Omental fat pad (tissue), 4 donors: ENCODE data around the gene SLC17A1. TPM values are rescaled to one million over a fixed set of nuclear protein-coding genes. Genes with fewer than 3 reads are reported as not detected.

Experiments
- ATAC-seq: fragments of 150-250 bp; one replicate; pipeline ENCODE4 v1.9.1; 2016; ENCODE audit warnings: mild to moderate bottlenecking, moderate library complexity; ENCODE audit not compliant: low FRiP score
- DNase-seq: peaks from one replicate; pipeline ENCODE4 v3.0.0-alpha.2; 2019; ENCODE audit warnings: low spot score
- total RNA-seq, 4 donors: library from RNA; depleted of rRNA; stranded (reverse); fragments of >200 nt; gene quantifications; one replicate each; pipeline ENCODE4 v1.1.0, GENCODE V29; 2016
- TF ChIP-seq, protein P1 (sequence below), 3 donors: fragments of 450-650 bp; IDR thresholded peaks; one replicate each; pipeline ENCODE4 v1.5.1; 2016 to 2017; ENCODE audit warnings: antibody characterized with exemption in 3 of 3, mild to moderate bottlenecking in 3 of 3, moderate library complexity in 2 of 3

The SLC17A1 gene
- total RNA-seq, 4 donors from 2014 or later = not detected

DNA sequence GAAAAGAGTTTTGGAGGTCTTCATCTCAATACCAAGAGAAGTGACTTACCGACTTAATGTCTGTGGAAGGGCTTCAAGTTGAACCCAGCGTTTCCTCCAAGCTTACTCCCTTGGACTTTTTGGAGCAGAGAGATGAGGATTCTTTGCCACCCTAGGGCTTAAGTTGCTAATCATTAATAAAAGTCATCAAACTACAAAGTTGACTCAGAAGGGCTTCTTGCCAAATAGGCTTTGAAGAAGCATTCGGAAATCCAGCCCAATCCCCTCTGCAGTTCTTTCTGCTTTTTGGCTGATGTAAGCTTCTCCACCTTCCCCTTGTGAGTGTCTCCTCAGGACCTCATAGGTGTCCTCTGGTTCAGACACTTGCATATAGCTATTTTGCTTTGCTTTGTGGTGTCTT, 42.3 kb upstream of the SLC17A1 start, which contains the start of gene SLC17A3:
Gene SLC17A3, minus strand, starts transcription at position 126 of the 400 bp plus-strand sequence. CDS start 5,856 bp downstream, outside the sequence.
- no peak for DNase-seq
- ATAC-seq = no peak
- TF ChIP-seq, protein P1, sequence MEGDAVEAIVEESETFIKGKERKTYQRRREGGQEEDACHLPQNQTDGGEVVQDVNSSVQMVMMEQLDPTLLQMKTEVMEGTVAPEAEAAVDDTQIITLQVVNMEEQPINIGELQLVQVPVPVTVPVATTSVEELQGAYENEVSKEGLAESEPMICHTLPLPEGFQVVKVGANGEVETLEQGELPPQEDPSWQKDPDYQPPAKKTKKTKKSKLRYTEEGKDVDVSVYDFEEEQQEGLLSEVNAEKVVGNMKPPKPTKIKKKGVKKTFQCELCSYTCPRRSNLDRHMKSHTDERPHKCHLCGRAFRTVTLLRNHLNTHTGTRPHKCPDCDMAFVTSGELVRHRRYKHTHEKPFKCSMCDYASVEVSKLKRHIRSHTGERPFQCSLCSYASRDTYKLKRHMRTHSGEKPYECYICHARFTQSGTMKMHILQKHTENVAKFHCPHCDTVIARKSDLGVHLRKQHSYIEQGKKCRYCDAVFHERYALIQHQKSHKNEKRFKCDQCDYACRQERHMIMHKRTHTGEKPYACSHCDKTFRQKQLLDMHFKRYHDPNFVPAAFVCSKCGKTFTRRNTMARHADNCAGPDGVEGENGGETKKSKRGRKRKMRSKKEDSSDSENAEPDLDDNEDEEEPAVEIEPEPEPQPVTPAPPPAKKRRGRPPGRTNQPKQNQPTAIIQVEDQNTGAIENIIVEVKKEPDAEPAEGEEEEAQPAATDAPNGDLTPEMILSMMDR (IDR thresholded peaks at IDR 0.05) = no peak

GRCh38 chr6:25872814-25873213, 41.0 kb upstream of the SLC17A1 start:
- TF ChIP-seq, protein P1 (IDR thresholded peaks at IDR 0.05) = no peak
- DNase-seq = no peak
- ATAC-seq = no peak

DNA sequence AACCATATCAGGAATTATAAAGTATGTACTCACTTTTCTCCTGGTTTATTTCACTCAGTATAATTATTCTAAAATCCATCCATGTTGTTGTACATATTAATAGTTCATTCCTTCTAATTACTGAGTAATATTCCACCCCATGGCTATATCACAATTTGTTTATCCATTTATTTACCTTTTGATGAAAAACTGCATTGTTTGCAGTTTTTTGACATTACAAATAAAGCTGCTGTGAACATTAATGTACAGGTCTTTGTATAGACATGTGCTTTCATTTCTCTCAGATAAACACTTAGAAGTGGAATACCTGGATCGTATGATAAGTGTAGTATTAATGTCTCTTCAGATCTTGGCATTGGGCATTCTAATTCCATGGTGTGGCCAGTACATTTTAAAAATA, 38.0 kb upstream of the SLC17A1 start:
- TF ChIP-seq, protein P1 (IDR thresholded peaks at IDR 0.05) = no peak

DNA sequence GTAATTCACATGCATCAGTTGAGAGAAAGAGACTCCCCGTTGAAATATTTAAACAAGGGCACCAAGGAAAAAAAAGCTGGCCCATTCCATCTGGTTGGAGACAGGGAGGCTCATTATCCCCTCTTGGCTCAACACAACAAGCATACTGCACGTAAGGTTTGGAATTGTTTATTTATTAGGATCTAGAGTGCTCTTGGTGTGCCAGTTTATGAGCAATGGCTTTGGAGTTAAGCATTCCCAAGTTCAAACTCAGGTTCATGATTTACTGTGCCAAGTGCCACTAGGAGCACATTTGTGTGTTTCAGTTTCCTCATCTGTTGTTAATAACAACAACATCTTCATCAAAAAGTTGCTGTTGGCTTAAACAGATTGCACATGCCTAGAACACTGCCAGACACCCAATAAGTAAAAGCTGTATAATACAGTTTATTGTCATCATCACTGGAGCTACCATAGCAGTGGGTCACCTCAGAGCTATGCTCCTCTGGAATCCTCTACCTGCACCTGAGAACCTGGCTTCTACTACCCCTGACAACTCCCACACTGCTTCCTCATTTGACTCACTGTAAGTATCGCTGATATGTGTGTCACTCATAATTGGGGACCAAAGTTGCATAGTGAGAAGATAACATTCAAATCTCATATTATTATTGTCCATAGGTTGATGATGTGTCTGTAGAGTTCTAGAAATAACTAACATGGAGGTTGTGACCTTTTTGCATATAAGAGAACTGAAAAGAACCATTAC, 36.8 kb upstream of the SLC17A1 start:
- ATAC-seq (no peak), DNase-seq (no peak)
- TF ChIP-seq, protein P1 (IDR thresholded peaks at IDR 0.05) = no peak

More for the DNA sequence above, 38.0 kb upstream of the SLC17A1 start:
- no peak for DNase-seq
- no peak for ATAC-seq

GRCh38 chr6:25866011-25866410, 34.2 kb upstream of the SLC17A1 start:
- ATAC-seq (no peak), DNase-seq (no peak)
- TF ChIP-seq, protein P1 (IDR thresholded peaks at IDR 0.05) = no peak

DNA sequence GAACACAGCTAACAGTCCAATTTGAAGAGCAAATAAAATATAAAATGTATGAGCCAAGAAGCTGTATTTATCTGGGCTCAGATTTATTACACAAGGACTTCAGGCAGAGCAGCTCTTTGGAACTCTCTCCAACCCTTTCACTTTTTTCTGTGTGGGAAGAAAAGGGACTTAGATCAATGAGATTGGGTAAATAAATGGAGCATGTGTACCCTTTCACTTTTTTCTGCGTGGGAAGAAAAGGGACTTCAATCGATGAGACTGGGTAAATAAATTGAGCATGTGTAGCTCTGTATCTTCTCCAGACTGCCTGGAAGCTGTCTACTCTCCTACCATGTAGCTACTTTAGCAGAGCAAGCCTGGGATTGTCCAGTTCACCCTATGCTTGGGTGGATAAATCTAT, 31.5 kb upstream of the SLC17A1 start:
- TF ChIP-seq, protein P1 (IDR thresholded peaks at IDR 0.05) = no peak
- DNase-seq = no peak
- no peak for ATAC-seq

DNA sequence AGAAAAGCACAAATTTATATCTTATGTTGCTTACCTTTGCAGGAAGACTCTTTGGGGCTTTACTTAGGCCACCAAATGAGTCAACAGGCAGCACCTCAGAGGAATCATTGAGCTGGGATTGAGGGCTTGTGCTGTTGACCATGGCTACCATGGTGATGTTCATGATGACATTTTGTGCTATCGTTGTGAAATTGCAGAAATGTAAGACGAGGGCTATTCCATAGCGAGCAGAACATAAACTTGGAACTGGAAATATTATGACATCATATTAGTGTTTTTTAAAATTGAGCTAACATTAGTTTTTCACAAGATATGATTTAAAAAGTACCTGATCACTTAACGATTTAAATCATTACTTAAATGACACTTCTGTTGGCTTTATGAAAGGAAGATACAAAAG, 30.3 kb upstream of the SLC17A1 start:
- TF ChIP-seq, protein P1 (IDR thresholded peaks at IDR 0.05) = no peak
- ATAC-seq = no peak
- DNase-seq = no peak
